Measurements from ENCODE around the gene DOK1.

GRCh38 chr2:74534411-74534810 lies 20.1 kb upstream of the DOK1 start:
- TF ChIP-seq CTCF (IDR thresholded peaks at IDR 0.05) (no peak), POLR2A (IDR thresholded peaks at IDR 0.05) (no peak), POLR2AphosphoS5 (IDR thresholded peaks at IDR 0.05) (no peak)
